Stimulated activated CD4-positive, alpha-beta T cell treated with anti-CD3 and anti-CD28 coated beads, Interleukin-4, amount 100 ng/mL, for 4 hours (primary cell): ENCODE data around the gene CUBN.
"Not testable (repeated sequence)": the region's sequence is repeated elsewhere in the genome, so short reads cannot be mapped to it uniquely, and the experiment has no call there.

Source experiments
- DNase-seq, 2 experiments: peaks; one replicate each; pipeline ENCODE4 v3.0.0-alpha.2; 2020

The CUBN gene

GRCh38 chr10:17033529-17034260, 95.9 kb downstream of the CUBN start:
- no peak for DNase-seq

DNA sequence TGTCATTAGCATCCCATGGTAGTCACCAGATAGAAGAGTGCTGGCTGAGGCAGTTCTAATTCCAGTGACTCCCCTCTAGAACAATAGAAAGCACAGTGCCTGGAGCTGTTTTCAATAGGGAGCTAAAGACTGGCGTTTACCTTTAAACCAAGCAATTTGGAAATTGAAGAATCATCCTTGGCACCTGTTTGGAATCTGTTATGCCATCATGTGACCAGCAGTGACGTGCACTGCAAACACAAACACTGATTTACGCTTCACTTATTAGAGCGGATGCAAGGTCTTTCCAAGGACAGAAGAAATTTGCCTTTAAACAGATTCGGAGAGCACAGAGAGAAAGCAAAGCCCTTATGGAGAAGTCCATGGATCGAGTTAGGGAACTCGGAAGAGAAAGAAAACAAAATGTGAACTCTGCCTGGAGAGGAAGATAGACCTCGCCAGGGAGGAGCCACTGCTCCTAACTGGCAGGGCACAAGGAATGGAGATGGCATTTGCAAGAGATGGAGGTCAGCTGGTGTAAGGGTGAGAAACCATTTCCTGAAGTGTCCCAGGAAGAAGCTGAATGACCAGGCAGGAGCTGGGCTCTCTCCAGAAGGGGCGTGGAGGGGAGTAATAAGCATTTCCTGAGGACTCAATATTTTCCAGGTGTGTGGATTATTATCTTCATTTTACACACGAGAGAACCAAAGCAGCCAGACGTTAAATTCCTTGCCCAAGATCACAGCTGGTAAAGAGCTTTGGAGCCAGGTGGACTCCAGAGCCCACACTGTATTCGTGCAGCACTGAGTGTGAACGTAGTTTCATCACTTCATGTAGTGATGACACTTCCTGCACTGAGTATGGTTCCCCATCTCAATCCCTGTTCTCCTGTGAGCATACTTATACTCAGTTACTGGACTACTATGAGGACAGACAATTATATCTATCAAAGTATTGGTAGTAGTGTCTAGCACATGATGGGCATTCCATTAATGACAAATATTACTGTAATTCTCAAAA, 97.7 kb downstream of the CUBN start:
- no peak for DNase-seq

DNA sequence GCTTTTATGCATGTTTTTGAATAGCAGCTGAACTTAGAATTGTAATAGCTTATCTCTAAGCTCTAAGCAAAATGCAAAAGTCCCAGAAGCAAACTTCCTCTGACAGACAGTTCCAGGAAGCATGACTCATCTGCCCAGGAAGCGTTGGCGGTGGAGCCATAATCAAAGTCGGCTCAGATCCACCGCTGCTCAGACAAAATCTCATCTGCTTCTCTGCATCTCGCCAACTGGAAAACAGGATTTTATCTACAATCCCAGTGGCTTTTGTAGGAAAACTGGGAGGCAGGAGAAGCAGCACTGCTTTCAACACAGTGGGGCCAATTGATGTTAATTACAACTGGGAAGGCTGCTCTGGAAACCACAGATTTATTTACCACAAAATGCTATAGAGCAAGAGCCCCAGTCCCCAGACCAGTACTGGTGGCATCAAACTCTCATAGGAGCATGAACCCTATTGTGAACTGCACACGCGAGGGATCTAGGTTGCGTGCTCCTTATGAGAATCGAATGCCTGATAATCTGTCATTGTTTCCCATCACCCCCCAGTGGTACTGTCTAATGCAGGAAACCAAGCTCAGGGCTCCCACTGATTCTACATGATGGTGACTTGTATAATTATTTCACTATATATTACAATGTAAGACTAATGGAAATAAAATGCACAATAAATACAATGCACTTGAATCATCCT, 99.9 kb downstream of the CUBN start:
- DNase-seq = peak; percentile 76 to 91

- DNase-seq = no peak
Measured at GRCh38 chr10:17029239-17029580, 100.4 kb downstream of the CUBN start.

DNA sequence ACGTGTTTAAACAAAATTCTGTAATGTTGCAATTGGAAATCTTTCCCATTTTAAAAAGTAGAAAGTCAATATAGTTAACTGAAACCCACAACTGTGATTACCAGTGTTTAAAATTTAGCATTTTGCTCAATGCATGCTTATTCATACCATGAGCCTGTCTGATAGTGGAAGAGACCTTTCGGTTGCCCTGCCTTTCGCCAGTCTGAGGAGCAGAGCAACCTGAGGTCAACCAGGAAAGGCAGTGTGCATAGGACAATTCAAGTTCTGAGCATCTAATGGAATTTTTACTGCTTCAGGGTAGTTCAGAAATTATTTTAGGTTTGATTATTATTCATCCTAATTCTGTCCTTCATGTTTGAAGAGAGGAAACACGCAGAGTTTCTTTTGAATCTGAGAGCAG, 100.8 kb downstream of the CUBN start:
- DNase-seq = no peak

- peak; percentile 53 to 80 for DNase-seq
Measured at GRCh38 chr10:17026686-17027485, 102.7 kb downstream of the CUBN start.

DNA sequence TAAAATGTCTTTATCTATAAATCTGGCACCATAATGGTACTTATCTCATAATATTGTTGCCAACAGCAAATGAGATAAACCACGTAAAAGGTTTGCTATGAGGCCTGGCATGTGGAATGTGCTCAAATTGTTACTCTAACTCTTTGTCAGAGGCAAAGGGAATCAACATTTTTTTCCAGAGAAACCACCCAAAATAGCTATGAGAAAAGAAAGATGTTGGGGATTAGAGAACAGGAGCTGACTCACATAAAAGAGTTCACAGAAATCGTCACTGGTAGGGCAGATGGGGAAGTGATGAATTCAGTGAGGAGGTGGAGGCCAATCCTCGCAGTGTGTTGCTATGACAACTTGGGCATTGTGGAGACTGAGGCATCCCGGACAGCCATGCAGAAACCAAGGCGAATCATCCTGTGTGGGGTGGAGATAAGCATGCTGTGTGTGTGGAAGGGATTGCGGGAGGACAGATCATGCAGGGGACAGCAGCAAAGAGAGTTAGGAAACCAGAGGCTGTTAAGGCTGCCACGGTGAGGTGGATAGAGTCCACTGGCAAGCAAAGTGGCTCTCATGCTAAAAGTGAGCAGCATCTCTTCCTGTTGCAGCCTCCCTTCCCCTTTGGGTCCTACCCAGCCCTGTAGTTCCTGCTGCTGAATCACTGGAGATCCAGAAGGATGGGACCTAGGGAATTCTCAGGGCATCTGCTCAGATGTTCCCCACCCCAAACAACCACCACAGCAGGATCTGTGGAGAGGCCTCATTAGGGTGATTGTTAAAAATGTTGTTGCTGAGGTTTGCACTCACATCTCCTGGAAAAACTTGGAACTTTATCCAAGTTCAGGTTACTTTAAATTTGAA, 103.9 kb downstream of the CUBN start:
- DNase-seq = peak; percentile 51 to 78

GRCh38 chr10:17024461-17024860, 105.2 kb downstream of the CUBN start:
- no peak for DNase-seq

GRCh38 chr10:17023386-17024298, 106.0 kb downstream of the CUBN start:
- DNase-seq = peak; percentile 36 to 85

GRCh38 chr10:17022896-17023295, 106.7 kb downstream of the CUBN start:
- no peak for DNase-seq

DNA sequence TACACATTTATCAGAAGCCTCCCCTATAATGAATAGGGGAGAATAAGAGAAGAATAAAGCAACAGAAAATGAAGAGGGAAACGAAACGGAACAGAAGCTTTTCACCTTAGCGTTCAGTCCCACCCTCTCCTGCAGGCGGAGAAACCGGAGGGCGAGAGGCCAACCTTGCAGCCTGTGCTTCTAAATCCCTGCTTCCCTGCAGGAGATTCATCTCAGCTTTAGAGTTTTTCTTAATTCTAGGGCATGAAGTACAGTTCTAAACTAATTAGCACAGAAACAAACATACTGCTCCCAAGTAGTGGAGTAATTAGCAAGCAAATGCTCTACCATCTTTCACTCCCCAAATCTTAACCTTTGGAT, 107.2 kb downstream of the CUBN start:
- no peak for DNase-seq

GRCh38 chr10:17021656-17022465, 107.8 kb downstream of the CUBN start:
- DNase-seq = no peak

GRCh38 chr10:17019696-17020095, 109.9 kb downstream of the CUBN start:
- no peak for DNase-seq

DNA sequence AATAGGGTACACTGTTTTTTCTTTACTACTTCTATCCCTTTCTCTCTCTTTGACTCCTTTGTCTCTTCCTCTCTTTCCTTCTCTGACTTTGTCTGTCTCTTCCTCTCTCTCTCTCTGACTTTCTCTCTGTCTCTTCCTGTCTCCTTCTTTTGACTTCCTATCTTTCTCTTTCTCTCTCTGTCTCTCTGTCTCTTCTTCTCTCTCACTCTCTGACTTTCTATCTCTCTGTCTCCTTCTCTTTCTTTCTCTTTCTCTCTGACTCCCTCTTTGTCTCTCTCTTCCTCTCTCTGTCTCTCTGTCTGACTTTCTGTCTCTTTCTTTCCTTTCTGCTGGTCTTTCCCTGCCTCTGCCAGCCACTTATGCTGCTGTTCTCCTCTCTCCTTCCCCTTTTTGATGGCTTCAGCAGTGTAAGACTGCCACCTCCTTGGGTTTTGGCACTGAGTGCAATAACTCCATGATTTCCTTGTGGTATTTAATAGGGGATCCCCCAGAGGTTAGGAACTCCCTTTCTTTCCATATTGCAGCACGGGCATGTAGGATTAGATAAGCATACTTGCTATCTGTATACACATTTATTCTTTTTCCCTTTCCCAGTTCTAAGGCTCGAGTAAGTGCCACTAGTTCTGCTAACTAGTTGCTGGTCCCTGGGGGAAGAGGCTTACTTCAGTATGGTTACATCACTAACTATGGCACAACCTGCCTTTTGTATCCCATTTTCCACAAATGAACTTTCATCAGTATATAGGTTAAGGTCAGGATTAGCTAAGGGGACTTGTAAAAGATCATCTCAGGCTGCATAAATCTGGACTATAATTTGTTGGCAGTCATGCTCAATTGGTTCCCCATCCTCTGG, 116.3 kb downstream of the CUBN start:
- DNase-seq = not testable (repeated sequence)

DNA sequence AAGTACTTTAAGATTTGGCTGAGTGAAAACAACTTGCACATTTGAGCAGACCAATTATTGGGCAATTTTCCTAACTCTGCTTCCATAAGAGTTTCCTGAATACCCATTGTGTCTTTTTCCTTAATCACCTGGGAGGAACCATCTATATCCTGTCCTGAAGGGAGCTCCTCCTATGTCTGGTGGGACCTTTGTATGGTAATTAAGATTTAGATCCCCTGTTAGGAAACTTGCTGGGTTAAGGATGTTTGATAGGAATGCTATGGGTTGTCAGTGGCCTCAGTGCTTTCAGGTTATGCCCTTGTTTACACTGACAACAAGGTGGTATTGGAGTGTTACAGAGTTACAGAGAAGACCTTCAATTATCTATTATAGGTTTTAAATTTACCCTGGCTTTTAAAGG, 116.9 kb downstream of the CUBN start:
- not testable (repeated sequence) for DNase-seq

GRCh38 chr10:17010363-17011145, 119.1 kb downstream of the CUBN start:
- no peak for DNase-seq

GRCh38 chr10:17009212-17009700, 120.4 kb downstream of the CUBN start:
- no peak for DNase-seq

GRCh38 chr10:17007418-17007770, 122.2 kb downstream of the CUBN start:
- no peak for DNase-seq
